ENCODE data around the gene FNTB.

DNA sequence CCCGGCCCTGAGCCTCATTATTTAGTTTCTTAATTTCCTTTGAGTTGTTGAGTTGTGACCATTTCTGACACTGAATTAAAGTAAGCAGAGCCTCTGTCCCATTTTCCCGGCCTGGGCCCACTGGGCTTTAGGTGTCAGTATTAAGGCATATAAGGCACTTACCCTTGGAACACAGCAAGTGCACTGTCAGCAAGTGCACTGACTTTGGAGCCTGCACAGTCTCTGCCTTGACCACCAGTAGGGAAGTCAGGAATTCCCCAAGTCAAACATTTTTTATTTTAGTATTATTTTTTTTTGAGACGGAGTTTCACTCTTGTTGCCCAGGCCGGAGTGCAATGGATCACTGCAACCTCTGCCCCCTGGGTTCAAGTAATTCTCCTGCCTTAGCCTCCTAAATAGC is 59.0 kb downstream of the FNTB start:
- TF ChIP-seq, protein P1, sequence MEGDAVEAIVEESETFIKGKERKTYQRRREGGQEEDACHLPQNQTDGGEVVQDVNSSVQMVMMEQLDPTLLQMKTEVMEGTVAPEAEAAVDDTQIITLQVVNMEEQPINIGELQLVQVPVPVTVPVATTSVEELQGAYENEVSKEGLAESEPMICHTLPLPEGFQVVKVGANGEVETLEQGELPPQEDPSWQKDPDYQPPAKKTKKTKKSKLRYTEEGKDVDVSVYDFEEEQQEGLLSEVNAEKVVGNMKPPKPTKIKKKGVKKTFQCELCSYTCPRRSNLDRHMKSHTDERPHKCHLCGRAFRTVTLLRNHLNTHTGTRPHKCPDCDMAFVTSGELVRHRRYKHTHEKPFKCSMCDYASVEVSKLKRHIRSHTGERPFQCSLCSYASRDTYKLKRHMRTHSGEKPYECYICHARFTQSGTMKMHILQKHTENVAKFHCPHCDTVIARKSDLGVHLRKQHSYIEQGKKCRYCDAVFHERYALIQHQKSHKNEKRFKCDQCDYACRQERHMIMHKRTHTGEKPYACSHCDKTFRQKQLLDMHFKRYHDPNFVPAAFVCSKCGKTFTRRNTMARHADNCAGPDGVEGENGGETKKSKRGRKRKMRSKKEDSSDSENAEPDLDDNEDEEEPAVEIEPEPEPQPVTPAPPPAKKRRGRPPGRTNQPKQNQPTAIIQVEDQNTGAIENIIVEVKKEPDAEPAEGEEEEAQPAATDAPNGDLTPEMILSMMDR (IDR thresholded peaks at IDR 0.05; ENCODE audit: low read depth, low read length, poor library complexity, severe bottlenecking) = no peak
- TF ChIP-seq EZH2phosphoT487 (IDR thresholded peaks at IDR 0.05; ENCODE audit: borderline replicate concordance, low read length) = no peak
